NCI-H2107 treated with DMSO at 0.1 percent for 48 hours (cell line): ENCODE results near the gene AP1G2.

ENCODE experiments used
- DNase-seq: peaks from one replicate; lab custom pipeline; 2025; ENCODE audit not compliant: unreplicated experiment; lab: John Stamatoyannopoulos, UW

AP1G2 gene

DNA sequence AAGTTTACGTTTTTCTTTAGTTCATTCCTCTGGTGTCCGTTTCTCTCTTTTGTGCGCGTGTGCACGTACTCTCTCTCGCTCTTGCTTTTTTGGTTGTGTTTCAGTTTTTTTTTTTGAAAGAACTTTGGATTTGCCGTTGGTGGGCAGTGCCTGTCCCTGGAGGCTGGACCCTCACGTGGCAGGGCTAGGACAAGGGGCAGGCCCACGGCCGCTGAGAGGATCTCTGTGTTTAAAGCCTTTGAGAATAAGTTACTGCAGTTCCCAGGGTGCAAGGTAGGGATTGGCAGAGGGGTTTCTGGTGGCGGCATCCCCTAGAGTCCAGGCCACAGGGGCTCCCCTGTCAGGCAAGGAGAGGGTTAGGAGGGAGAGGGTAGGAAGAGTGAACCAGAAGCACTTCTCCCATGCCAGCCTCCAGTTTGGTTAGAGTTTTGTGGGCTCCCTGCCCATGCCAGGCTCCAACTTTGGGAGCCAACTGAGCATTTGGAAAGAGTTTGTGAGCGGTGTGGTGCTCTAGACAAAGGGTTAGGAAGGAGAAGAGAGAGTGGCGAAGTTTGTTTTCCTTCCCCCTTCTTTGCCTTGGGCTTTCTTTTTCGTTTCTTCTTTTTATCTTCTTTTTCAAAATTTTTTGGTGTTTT is 46.6 kb downstream of the AP1G2 start:
- DNase-seq, result no peak

DNA sequence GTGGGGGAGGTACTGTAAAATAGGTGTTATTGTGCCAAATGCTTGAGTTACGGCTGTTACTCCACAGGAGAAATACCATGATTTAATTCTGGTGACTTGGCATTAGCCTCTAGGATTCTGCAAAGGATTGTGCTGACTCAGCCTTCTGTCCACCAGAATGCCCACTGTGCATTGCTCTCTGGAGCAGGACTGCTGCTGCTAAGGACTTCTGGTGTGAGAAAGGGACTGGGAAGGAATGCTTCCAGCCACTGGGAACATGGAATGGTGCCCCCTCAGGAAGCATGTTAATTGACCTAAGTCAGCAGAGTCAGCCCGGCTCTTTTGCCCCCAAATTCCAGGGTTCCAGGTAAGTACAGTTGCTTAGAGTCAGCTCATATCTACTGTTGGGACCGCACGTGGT is 48.9 kb downstream of the AP1G2 start:
- DNase-seq, result no peak

DNA sequence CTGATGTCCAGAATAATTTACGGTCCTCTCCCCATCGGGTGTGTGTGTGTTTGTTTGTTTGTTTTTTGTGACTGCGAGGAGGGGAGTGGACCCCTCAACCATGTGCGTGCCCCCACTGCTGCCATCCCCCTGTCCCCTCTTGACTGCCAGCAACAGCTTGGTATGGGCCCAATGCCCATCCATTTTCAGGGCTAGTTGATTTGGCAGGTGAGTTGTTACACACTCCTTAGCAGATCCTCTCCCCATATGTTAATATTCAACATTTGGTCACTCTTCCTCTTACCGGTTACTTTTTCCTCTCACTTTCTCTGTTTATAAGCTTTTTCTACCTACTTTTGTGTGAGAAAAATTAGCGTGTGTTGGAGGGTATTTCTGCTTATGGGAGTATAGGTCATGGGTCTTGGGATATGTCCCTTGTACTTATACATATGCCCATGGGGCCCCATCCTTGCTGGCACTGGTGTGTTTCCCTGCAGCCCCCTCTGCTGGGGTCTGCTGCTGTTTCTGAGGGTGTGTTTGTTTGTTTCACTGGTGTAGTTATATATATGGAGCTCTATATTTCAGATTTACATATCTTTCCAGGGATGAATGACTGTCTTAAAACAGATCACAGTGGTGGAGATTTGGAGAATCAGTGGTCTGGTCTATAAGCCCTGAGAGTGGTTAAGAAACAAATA is 49.8 kb downstream of the AP1G2 start:
- no peak for DNase-seq

DNA sequence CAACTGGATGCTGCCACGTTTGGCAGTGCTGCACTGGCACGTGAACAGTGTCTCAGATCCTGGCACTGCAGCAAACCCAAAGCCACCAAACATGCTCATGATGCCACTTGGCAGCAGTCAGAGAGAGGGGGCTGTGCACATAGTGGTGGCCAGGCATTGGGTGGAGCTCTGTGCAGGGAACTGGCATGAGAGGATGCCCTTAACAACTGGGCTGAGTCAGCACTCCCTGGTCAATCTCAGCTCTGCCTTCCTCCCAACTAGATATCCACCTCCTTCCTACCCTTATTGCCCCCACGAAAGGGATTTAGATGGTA is 53.0 kb downstream of the AP1G2 start:
- no peak for DNase-seq

DNA sequence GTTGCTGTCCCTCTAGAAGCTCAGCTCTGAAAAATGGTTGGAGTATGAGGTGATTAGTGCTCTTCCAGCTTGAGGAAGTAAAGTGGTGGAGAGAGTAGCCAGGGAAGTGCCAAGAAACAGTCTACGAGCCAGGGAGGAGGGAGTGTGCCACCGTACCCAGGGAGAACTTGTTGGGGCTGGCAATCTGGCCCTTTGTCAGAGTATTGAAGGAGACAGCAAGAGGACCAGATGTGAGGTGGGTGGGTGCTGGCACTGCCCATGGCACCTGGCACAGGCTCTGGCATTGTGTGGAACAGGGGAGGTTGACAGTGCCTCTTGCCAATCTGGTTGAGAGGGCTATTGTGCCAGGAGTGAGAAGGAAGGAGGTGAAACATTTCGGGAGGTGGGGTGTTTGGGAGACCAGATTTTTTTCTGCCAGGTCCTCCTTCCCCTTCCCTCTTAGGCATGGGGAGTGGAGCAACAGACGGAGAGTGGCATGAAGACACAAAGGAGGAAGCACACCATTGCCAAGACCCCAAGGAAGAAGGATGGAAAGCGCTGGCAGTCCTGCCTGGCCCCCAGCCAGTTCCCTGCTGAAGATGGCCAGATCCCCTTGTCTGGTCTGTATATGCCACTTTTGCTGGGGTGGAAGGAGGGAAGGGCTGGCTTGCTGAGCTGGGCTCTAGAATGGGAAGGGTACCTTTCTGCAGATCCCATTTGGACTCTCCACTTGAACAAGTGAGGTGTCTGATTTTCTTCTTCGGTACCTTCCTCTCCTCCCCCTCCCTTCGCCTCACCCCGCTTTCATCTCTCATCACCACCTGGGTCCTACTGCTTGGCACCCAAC is 53.6 kb downstream of the AP1G2 start:
- DNase-seq, result no peak

DNA sequence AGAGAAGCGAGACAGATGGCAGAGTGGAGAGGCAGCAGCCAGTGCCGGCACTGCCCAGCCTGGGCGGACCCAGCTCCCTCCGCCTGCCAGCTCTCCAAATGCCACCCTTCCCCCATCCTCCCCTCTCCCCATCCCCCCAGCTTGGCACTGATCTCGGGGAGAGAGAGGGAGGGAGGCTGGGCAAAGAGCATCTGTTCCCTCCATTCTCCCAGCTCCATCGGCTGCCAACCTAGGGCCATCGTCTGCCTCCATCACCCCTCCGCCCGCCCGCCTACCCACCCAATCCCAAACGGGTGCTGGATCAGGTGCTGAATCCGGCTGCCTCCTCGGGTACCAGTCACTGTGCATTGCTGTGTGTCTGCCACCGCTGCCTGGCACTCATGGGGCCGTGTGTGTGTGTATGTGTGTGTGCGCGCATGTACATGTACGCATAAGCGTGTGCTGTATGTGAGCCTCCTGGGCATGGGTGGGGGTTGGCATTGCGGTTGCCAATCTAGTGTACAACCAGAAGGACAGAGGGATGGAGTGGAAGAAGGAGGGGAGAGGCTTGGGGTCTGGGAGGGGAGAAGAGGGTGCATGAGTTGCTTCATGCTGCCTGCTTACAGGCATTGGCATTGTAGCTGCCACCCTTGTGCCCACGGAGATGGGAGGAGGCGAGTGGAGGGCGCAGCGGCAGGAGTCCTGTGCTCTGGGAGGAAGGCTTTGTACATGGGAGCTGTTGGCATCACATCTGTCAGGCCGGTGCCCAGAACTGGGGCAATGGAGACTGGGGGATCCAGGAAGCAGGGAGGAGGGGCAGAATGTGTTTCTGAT is 54.4 kb downstream of the AP1G2 start:
- peak; percentile 77 for DNase-seq

DNA sequence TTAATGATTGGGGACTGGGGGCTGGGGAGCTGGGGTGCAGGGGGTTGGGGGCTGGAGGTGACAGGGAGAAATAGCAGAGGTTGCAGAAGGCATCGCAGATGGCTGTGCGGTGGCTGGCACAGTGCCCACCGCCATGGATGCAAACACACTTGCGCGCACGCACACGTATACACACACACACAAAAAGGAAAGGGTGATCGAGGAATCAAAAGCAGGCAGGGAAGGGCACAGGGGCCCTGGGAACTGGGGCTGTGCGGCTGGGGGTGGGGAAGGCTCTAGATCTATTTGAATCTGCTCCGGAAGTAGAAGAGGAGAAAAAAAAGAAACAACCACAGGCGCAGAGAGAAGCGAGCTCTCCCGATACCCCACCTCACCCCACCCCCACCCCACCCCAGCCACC is 55.4 kb downstream of the AP1G2 start:
- DNase-seq, result peak; percentile 87
